Epithelial cell of esophagus (primary cell): Measurements from ENCODE around the gene C16orf90.

Source experiments
- DNase-seq: peaks from one replicate; pipeline ENCODE4 v3.0.0; 2010; ENCODE audit warnings: low read depth
- H3K4me3 ChIP-seq: 2 replicates; pipeline ENCODE4 v1.5.1; 2011; ENCODE audit warnings: mild to moderate bottlenecking, low read length, control low read depth
- CTCF ChIP-seq: IDR thresholded peaks from 2 replicates; pipeline ENCODE4 v1.5.1; 2011; ENCODE audit warnings: low read depth, mild to moderate bottlenecking, low read length, control low read depth, inconsistent platforms; ENCODE audit not compliant: insufficient read depth; ENCODE audit errors: missing control alignments

C16orf90 gene

GRCh38 chr16:3459401-3460090 lies 35.7 kb downstream of the C16orf90 start:
- DNase-seq, result no peak
- no peak for TF ChIP-seq CTCF
- no peak overlapping the region for H3K4me3 ChIP-seq

GRCh38 chr16:3458852-3459361 lies 36.4 kb downstream of the C16orf90 start:
- TF ChIP-seq CTCF, result no peak
- H3K4me3 ChIP-seq, result peak overlapping the region; percentile 75
- DNase-seq, result no peak

GRCh38 chr16:3458278-3458851 lies 36.9 kb downstream of the C16orf90 start:
- peak; percentile 23 for DNase-seq
- no peak for TF ChIP-seq CTCF
- H3K4me3 ChIP-seq, result peak overlapping the region; percentile 75

GRCh38 chr16:3457434-3458252 lies 37.6 kb downstream of the C16orf90 start:
- peak; percentile 93 for DNase-seq
- peak; percentile 32 for TF ChIP-seq CTCF

GRCh38 chr16:3454631-3455147 lies 40.6 kb downstream of the C16orf90 start:
- DNase-seq, result no peak
- no peak overlapping the region for H3K4me3 ChIP-seq

More at GRCh38 chr16:3457434-3458252, 37.6 kb downstream of the C16orf90 start:
- H3K4me3 ChIP-seq, result peak overlapping the region; percentile 75

GRCh38 chr16:3454093-3454492 lies 41.2 kb downstream of the C16orf90 start:
- peak; percentile 52 for DNase-seq
- no peak overlapping the region for H3K4me3 ChIP-seq
- TF ChIP-seq CTCF, result no peak

More at GRCh38 chr16:3454631-3455147, 40.6 kb downstream of the C16orf90 start:
- no peak for TF ChIP-seq CTCF
